NB4 (cell line): ENCODE measurements around the gene TRABD2B.

ENCODE experiments used
- CTCF ChIP-seq: IDR thresholded peaks from one replicate; pipeline ENCODE4 v1.5.1; 2012; ENCODE audit warnings: low read depth, low read length
- POLR2A ChIP-seq: IDR thresholded peaks from 2 replicates; pipeline ENCODE4 v1.6.1; 2011; ENCODE audit warnings: mild to moderate bottlenecking; ENCODE audit not compliant: insufficient read length; ENCODE audit errors: extremely low read depth
- TF ChIP-seq, protein P1 (sequence below): IDR thresholded peaks from 2 replicates; pipeline ENCODE4 v1.6.1; 2011; ENCODE audit warnings: low read depth, low read length

DNA sequence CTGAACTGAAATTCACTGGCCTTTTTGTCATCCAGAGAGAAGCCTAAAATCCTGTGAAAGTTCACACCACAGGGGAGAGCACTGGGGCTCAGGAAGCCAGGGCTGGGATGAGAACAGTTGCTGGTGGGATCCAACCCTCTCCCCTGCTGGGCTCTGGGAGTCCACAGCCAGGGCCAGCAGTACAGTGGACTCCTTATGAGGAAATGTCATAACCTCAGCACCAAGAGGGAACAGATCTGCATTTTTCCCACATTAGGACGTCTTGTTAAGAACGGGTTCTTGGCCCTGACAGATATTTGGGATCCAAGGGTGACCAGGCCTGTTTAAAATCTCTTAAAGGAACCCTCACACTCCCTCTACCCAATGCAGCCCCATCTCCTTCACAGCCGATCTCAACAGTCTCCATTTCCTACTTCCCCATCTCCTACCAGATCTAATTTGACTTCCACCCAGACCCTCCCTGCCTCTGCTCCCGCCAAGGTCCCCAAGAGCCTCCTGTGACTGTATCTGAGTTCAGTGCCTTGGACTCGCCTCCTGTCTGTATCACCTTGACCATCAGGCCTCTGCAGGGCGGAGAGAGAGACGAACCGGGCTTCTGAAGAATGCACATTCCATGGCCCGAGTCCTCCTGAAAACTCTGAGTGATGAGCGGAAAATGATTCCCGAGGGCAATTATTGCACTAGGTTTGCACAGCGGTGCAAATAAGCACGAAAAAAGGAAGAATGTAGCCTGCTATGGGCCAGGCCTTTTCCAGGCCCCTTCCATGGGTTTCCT lies 159.9 kb downstream of the TRABD2B start:
- no peak for TF ChIP-seq CTCF
- TF ChIP-seq POLR2A, result no peak
- TF ChIP-seq, protein P1, sequence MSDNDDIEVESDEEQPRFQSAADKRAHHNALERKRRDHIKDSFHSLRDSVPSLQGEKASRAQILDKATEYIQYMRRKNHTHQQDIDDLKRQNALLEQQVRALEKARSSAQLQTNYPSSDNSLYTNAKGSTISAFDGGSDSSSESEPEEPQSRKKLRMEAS, result no peak
